ENCODE measurements around the gene HACD3. TPM values are rescaled to one million over a fixed set of nuclear protein-coding genes. Genes with fewer than 3 reads are reported as not detected.

Gene HACD3
- total RNA-seq, 5 donors from 2014 or later (not counting 1 experiment from before 2014, with no cell fraction given): 16.3 to 24.1 (median 20.9) TPM

DNA sequence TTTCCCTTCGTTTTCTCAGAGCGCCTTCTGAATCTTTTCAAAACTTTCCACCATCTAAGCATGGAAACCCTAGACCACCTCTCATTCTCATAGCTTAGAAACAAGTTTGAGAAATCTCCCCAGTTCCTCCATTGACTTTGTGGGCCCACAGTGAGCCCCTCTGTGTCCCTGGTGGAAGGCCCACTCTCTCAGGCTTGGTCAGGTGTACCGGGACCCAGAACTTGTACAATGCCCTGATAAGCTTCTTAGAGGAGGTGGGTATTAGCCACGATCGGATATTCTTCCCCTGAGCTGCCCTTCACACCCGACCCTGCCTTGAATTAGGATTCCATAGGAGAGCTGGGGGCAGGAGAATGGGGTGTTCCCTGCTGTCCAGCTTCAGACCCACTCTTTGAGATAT lies 91.4 kb downstream of the HACD3 start, which contains the start of gene SLC24A1:
TSS of gene SLC24A1 (plus strand) at position 301 of the 400 bp plus-strand sequence. CDS start 2,143 bp downstream, outside the sequence.
- no peaks in the 10 kb centered on the region for H3K27me3 Mint-ChIP-seq
- Histone ChIP-seq H3K27ac (ENCODE audit: low read length) (no peak within 1 kb of the TSS), H3K36me3 (ENCODE audit: control insufficient read depth in 2 of 2, extremely low read depth in 1 of 2, insufficient read depth in 1 of 2, low read length in 1 of 2) (peaks cover 0 to 8% of the 10 kb centered on the region in 2 donors), H3K4me3 (ENCODE audit: control insufficient read depth in 1 of 2, extremely low read depth in 1 of 2, low read length in 1 of 2) (no peak within 1 kb of the TSS), H3K4me1 (ENCODE audit: control insufficient read depth in 1 of 2, extremely low read depth in 1 of 2, insufficient read depth in 2 of 2, low read length in 2 of 2) (no peaks in the 10 kb centered on the region), H3K9me3 (no peaks in the 10 kb centered on the region), H3K27me3 (replicated peaks in 1 of 2; ENCODE audit: control insufficient read depth in 2 of 2, extremely low read depth in 1 of 2, insufficient read depth in 2 of 2, low read length in 1 of 2) (no peaks in the 10 kb centered on the region)
- WGBS (ENCODE audit: insufficient coverage): 100% methylated on average over 5 of the region's 6 CpGs
- no peak within 1 kb of the TSS for H3K27ac Mint-ChIP-seq
- H3K36me3 Mint-ChIP-seq: peaks cover 36% of the 10 kb centered on the region
- H3K4me3 Mint-ChIP-seq: no peak within 1 kb of the TSS
- ChIA-PET POLR2A (interaction anchor here (0.6 kb wide), 2 partner anchors 21 to 1231 kb away, joined by 3 to 7 read pairs; no protein-coding TSS in a partner anchor), CTCF (interaction anchor here in 1 of 2 donors (0.5 to 0.6 kb wide), 2 partner anchors 215 to 1270 kb away, joined by 3 to 8 read pairs; no protein-coding TSS in a partner anchor)
- no peak for DNase-seq
- no peaks in the 10 kb centered on the region for H3K4me1 Mint-ChIP-seq
- H3K9me3 Mint-ChIP-seq: no peaks in the 10 kb centered on the region
- no peak for ATAC-seq (replicated peaks in 1 of 4)

DNA sequence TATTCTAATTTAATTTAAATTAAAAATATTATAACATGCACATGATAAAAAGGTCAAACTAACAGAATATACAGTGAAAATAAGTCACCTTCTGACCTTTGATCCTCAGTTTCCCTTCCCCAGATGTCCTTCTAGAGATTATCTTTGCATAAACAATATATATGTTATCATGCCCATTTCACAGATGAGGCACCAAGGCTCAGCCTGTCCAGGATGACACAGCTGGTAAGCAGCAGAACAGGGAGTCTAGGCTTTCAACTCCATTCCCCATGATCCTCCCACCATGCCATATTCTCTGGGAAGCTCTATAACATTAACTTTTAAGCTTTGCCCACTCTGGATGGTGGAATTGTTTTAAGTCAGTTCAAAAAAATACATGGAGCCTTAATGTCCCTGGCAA lies 92.8 kb downstream of the HACD3 start:
- ATAC-seq (replicated peaks in 1 of 4): no peak
- H3K4me1 Mint-ChIP-seq: no peaks in the 10 kb centered on the region

DNA sequence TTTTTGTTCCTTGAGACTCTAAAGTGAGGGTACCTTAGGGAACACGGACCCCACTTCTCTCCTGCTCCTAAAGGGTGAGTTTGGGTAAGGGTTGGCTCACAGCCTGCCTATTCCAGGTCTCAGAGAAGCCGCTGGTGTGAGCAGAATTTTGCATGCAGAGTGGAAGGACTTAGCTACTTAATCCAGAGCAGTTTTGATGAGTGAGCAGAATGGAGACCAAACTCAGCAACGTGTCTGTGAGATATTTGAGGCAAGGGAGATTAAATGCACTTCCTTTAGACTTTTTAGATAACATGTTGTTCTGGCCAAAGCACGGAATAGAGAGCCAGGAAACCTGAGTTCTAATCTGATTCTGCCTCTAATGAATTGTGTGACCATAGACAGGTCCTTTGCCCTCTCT lies 96.6 kb downstream of the HACD3 start:
- peaks cover 0 to 5% of the 10 kb centered on the region in 2 experiments for H3K4me1 ChIP-seq (ENCODE audit: control insufficient read depth in 1 of 2, extremely low read depth in 1 of 2, insufficient read depth in 2 of 2, low read length in 2 of 2)
- CTCF ChIA-PET: no interaction called here

More for the DNA sequence above, 92.8 kb downstream of the HACD3 start:
- ChIA-PET CTCF (interaction anchor here in 1 of 2 donors (0.6 kb wide), 1 partner anchor 21 kb away, joined by 4 read pairs; no protein-coding TSS in a partner anchor), POLR2A (interaction anchor here in 1 of 2 donors (0.5 kb wide), 1 partner anchor 13 kb away, joined by 10 read pairs; no protein-coding TSS in a partner anchor)
- Histone ChIP-seq H3K4me3 (ENCODE audit: control insufficient read depth in 1 of 2, extremely low read depth in 1 of 2, low read length in 1 of 2) (no peak overlapping the region), H3K4me1 (ENCODE audit: control insufficient read depth in 1 of 2, extremely low read depth in 1 of 2, insufficient read depth in 2 of 2, low read length in 2 of 2) (no peaks in the 10 kb centered on the region), H3K27me3 (replicated peaks in 1 of 2; ENCODE audit: control insufficient read depth in 2 of 2, extremely low read depth in 1 of 2, insufficient read depth in 2 of 2, low read length in 1 of 2) (no peaks in the 10 kb centered on the region), H3K36me3 (ENCODE audit: control insufficient read depth in 2 of 2, extremely low read depth in 1 of 2, insufficient read depth in 1 of 2, low read length in 1 of 2) (peaks cover 0 to 8% of the 10 kb centered on the region in 2 donors), H3K9me3 (no peaks in the 10 kb centered on the region), H3K27ac (ENCODE audit: low read length) (no peak overlapping the region)
- peaks cover 36% of the 10 kb centered on the region for H3K36me3 Mint-ChIP-seq
- no peaks in the 10 kb centered on the region for H3K27me3 Mint-ChIP-seq
- no peak for DNase-seq
- no peak overlapping the region for H3K4me3 Mint-ChIP-seq
- H3K27ac Mint-ChIP-seq: no peak overlapping the region
- no peaks in the 10 kb centered on the region for H3K9me3 Mint-ChIP-seq

More for the DNA sequence above, 96.6 kb downstream of the HACD3 start:
- Mint-ChIP-seq H3K9me3 (no peaks in the 10 kb centered on the region), H3K4me3 (no peak overlapping the region), H3K27ac (no peak overlapping the region), H3K27me3 (no peaks in the 10 kb centered on the region), H3K4me1 (peaks cover 4 to 10% (median 6%) of the 10 kb centered on the region in 3 donors), H3K36me3 (peaks cover 31% of the 10 kb centered on the region)
- DNase-seq: no peak
- WGBS (ENCODE audit: insufficient coverage): 70% methylated on average over 2 of the region's 4 CpGs
- Histone ChIP-seq H3K27ac (ENCODE audit: low read length) (no peak overlapping the region), H3K9me3 (no peaks in the 10 kb centered on the region), H3K27me3 (replicated peaks in 1 of 2; ENCODE audit: control insufficient read depth in 2 of 2, extremely low read depth in 1 of 2, insufficient read depth in 2 of 2, low read length in 1 of 2) (no peaks in the 10 kb centered on the region), H3K4me3 (ENCODE audit: control insufficient read depth in 1 of 2, extremely low read depth in 1 of 2, low read length in 1 of 2) (no peak overlapping the region), H3K36me3 (ENCODE audit: control insufficient read depth in 2 of 2, extremely low read depth in 1 of 2, insufficient read depth in 1 of 2, low read length in 1 of 2) (peaks cover 0 to 6% of the 10 kb centered on the region in 2 donors)
- no peak for ATAC-seq (replicated peaks in 1 of 4)
- POLR2A ChIA-PET: no interaction called here

Other genes starting within 250 kb of the HACD3 start
- gene PARP16, start 243.6 kb upstream of the HACD3 start, total RNA-seq: 10 to 100 TPM; 16.2 to 23.3 (median 18.5) TPM
- not detected for gene RNU5A-1, start 234.4 kb upstream of the HACD3 start, total RNA-seq
- 10 to 100 TPM in 3 of 5 donors, not detected in 2; 27.0 to 34.4 (median 32.6) TPM for gene RNU5B-1, start 225.8 kb upstream of the HACD3 start, total RNA-seq
- under 1 TPM in 1 of 5 donors, not detected in 4; 0.06 TPM for gene IGDCC3, start 152.5 kb upstream of the HACD3 start, total RNA-seq
- gene IGDCC4, start 107.5 kb upstream of the HACD3 start, total RNA-seq: under 1 TPM in 4 of 5 donors, not detected in 1; 0.13 to 0.32 (median 0.15) TPM
- gene DPP8, start 12.8 kb upstream of the HACD3 start, total RNA-seq: 10 to 100 TPM; 43.9 to 56.5 (median 49.9) TPM
- 10 to 100 TPM; 26.6 to 36.4 (median 34.4) TPM for gene INTS14, start 80.7 kb downstream of the HACD3 start, total RNA-seq
- gene SLC24A1, start 91.5 kb downstream of the HACD3 start, total RNA-seq: 1 to 10 TPM; 4.1 to 6.5 (median 5.0) TPM

Data from T-cell (primary cell).